Activated CD8-positive, alpha-beta T cell treated with anti-CD3 and anti-CD28 coated beads, Interleukin-2, amount 10 ng/mL, durations not matched to agents 7 days and 5 days (primary cell): ENCODE results near the gene ANKRD18B. TPM values are rescaled to one million over a fixed set of nuclear protein-coding genes. Genes with fewer than 3 reads are reported as not detected.
"Not testable (repeated sequence)": the region's sequence is repeated elsewhere in the genome, so short reads cannot be mapped to it uniquely, and the experiment has no call there.

Experiments used
- ATAC-seq: fragments of 150-1000 bp; cut with Tn5 transposase; one replicate; pipeline ENCODE4 v1.10.0; 2021; ENCODE audit warnings: moderate library complexity
- CTCF ChIA-PET: fragments of 350-600 bp; sonication (Branson Sonifier 250); formaldehyde crosslinking; loops from one replicate; lab custom pipeline; 2021; ENCODE audit warnings: antibody characterized with exemption; lab: Charles Lee
- POLR2A ChIA-PET: fragments of 350-600 bp; sonication (Branson Sonifier 250); formaldehyde crosslinking; loops from one replicate; lab custom pipeline; 2021; ENCODE audit warnings: antibody characterized with exemption; lab: Charles Lee
- DNase-seq: peaks from one replicate; pipeline ENCODE4 v3.0.0-alpha.2; 2020
- H3K27ac Mint-ChIP-seq: one replicate; pipeline ENCODE4 v1.8.0; 2021; ENCODE audit warnings: mild to moderate bottlenecking, mixed read lengths
- H3K27me3 Mint-ChIP-seq: one replicate; pipeline ENCODE4 v1.8.0; 2021; ENCODE audit warnings: low read depth, mixed read lengths
- H3K36me3 Mint-ChIP-seq: one replicate; pipeline ENCODE4 v1.8.0; 2021; ENCODE audit warnings: low read depth, mixed read lengths
- H3K4me1 Mint-ChIP-seq: one replicate; pipeline ENCODE4 v1.8.0; 2021; ENCODE audit warnings: low read depth, mixed read lengths
- H3K4me3 Mint-ChIP-seq: one replicate; pipeline ENCODE4 v1.8.0; 2021; ENCODE audit warnings: mild to moderate bottlenecking, mixed read lengths
- H3K9me3 Mint-ChIP-seq: one replicate; pipeline ENCODE4 v1.8.0; 2022; ENCODE audit warnings: mixed read lengths; ENCODE audit not compliant: insufficient read depth
- total RNA-seq, 2 experiments: library from RNA; stranded (reverse); gene quantifications; one replicate each; pipeline ENCODE4 v1.2.3, GENCODE V29; 2021

ANKRD18B gene
- total RNA-seq, 2 experiments from 2014 or later, result not detected

DNA sequence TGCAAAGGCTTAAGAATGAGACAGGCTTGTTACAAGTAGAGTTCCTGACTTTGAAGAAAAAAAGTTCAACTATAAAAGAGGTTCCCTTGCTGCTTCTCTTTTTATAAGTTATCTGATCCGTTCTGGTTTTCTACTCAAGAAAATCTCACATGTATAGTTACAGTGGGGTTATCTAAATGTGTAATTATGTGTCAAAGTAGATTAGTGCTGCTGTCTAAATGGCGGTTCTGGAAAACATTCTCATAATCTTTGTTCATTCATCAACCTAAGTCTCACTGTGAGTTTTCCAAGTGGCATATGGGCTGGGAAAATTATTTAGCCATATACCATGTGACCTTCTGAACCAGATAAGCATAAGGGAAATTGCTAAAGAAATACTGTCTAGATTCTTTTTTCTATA, 21.7 kb downstream of the ANKRD18B start:
- ATAC-seq, H3K36me3 Mint-ChIP-seq, CTCF ChIA-PET, H3K4me1 Mint-ChIP-seq, H3K27ac Mint-ChIP-seq, POLR2A ChIA-PET, DNase-seq, H3K9me3 Mint-ChIP-seq, H3K4me3 Mint-ChIP-seq: not testable (repeated sequence)
- H3K27me3 Mint-ChIP-seq, result peaks cover 38% of the 10 kb centered on the region

- ATAC-seq, POLR2A ChIA-PET, H3K9me3 Mint-ChIP-seq, CTCF ChIA-PET, H3K36me3 Mint-ChIP-seq, H3K27ac Mint-ChIP-seq, H3K4me3 Mint-ChIP-seq, DNase-seq, H3K4me1 Mint-ChIP-seq: not testable (repeated sequence)
- H3K27me3 Mint-ChIP-seq, result peaks cover 38% of the 10 kb centered on the region
These were observed 24.8 kb downstream of the ANKRD18B start for GRCh38 chr9:33548816-33549215.

- H3K27me3 Mint-ChIP-seq, result peaks cover 43% of the 10 kb centered on the region
These were observed 25.4 kb downstream of the ANKRD18B start for GRCh38 chr9:33549418-33549817.

DNA sequence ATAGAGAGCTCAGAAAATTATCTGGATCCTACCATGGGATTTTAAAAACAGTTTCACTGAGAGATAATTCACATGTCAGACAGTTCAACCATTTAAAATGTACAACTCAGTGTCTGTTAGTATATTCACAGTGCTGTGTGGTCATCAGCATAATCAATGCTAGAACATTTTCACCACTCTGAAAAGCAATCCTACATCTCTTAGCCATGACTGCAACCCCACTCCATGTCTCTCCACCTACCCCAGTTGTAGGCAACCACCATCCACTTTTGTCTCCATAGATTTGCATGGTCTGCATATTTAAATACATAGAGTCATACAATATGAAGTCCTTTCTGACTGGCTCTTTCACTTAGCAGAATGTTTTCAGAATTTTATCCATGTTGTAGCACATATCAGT, 27.1 kb downstream of the ANKRD18B start:
- H3K9me3 Mint-ChIP-seq, ATAC-seq, H3K36me3 Mint-ChIP-seq, POLR2A ChIA-PET, H3K27ac Mint-ChIP-seq, DNase-seq, H3K4me1 Mint-ChIP-seq, CTCF ChIA-PET, H3K4me3 Mint-ChIP-seq: not testable (repeated sequence)
- H3K27me3 Mint-ChIP-seq, result peaks cover 32% of the 10 kb centered on the region

More at GRCh38 chr9:33549418-33549817, 25.4 kb downstream of the ANKRD18B start:
- CTCF ChIA-PET, H3K4me1 Mint-ChIP-seq, DNase-seq, H3K4me3 Mint-ChIP-seq, POLR2A ChIA-PET, H3K27ac Mint-ChIP-seq, H3K36me3 Mint-ChIP-seq, ATAC-seq, H3K9me3 Mint-ChIP-seq: not testable (repeated sequence)

GRCh38 chr9:33552315-33552725, 28.3 kb downstream of the ANKRD18B start:
- H3K27ac Mint-ChIP-seq, POLR2A ChIA-PET, H3K36me3 Mint-ChIP-seq, H3K4me3 Mint-ChIP-seq, H3K9me3 Mint-ChIP-seq, H3K4me1 Mint-ChIP-seq, DNase-seq, CTCF ChIA-PET, ATAC-seq: not testable (repeated sequence)
- H3K27me3 Mint-ChIP-seq, result peaks cover 25% of the 10 kb centered on the region

DNA sequence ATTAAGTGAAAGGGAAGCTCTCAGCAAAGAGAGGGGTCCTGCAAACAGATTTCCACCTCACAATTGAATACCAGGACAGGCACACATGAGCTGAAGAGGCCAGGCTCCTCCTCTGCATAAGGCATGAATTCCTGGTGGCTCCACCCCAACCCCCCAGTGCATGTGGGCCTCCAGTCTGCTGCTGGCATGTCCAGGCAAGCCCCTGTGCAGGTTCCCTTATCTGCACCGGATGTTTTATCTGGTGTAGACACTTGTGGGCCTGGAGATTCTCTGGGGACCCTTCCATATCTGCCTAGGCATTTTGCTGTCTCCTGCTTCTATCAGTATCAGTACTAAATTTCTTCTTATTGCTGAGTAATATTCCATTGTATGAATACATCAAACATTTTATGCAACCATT, 36.2 kb downstream of the ANKRD18B start:
- POLR2A ChIA-PET, H3K27ac Mint-ChIP-seq, H3K4me1 Mint-ChIP-seq, H3K4me3 Mint-ChIP-seq, CTCF ChIA-PET, DNase-seq, H3K36me3 Mint-ChIP-seq, ATAC-seq, H3K9me3 Mint-ChIP-seq: not testable (repeated sequence)
- H3K27me3 Mint-ChIP-seq, result peaks cover 16% of the 10 kb centered on the region

DNA sequence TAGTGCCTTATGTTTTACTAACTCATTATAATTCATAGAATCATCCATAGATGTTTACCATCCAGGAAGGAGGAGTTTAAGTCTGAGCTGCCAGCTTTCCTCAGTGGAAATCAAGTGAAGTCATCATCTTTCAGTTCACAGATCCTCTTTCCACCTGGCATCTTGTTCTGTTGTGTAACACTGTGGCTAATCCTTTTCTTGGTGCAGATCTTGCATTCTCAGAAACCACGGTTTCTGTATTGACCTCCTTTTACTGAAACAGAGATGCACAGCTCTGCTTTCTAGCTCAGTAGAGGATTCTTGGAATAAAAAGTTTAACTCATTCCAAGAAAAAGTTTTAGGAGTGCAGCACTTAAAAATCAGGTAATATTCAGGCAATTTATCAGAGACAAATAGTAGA, 38.1 kb downstream of the ANKRD18B start:
- CTCF ChIA-PET, POLR2A ChIA-PET, H3K4me1 Mint-ChIP-seq, ATAC-seq, H3K36me3 Mint-ChIP-seq, H3K4me3 Mint-ChIP-seq, DNase-seq, H3K9me3 Mint-ChIP-seq, H3K27ac Mint-ChIP-seq: not testable (repeated sequence)
- H3K27me3 Mint-ChIP-seq, result peaks cover 17% of the 10 kb centered on the region

GRCh38 chr9:33567776-33568175, 43.7 kb downstream of the ANKRD18B start:
- H3K4me1 Mint-ChIP-seq, POLR2A ChIA-PET, H3K36me3 Mint-ChIP-seq, CTCF ChIA-PET, H3K9me3 Mint-ChIP-seq, ATAC-seq, H3K27ac Mint-ChIP-seq, DNase-seq, H3K4me3 Mint-ChIP-seq: not testable (repeated sequence)
- peaks cover 32% of the 10 kb centered on the region for H3K27me3 Mint-ChIP-seq

DNA sequence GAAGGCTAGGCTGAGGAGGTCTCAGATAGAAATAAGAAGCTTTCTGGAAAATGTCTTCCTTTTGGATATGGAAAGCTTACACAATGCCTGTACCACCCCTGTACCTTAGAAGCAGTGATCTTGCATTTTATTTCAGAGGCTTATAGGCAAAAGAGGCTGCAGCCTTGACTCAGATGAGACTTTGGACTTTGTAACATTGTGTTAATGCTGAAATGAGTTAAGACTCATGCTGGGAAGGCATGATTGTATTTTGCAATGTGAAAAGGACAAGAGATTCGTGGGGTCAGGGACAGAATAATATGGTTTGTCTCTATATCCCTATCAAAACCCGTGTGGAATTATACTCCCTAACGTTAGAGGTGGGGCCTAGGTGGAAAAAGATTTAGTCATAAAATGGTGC, 53.7 kb downstream of the ANKRD18B start:
- DNase-seq, H3K27me3 Mint-ChIP-seq, POLR2A ChIA-PET, H3K4me1 Mint-ChIP-seq, H3K27ac Mint-ChIP-seq, ATAC-seq, H3K4me3 Mint-ChIP-seq, H3K9me3 Mint-ChIP-seq, CTCF ChIA-PET, H3K36me3 Mint-ChIP-seq: not testable (repeated sequence)

DNA sequence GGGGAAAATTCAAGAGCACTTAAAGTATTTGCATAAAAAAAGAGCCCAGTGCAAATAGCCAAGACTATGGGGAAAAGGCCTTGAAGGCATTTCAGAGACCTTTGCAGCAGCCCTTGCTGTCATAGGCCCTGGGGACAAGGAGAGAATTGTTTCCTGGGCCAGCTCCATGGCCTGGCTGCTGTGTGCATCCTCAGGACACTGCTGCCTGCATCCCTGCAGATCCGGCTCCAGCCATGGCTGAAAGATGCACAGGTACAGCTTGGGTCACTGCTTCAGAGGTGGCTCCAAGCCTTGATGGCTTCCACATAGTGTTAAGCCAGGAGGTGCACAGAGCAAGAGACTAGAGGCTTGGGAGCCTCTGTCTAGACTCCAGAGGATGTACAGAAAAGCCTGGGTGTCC, 55.9 kb downstream of the ANKRD18B start:
- POLR2A ChIA-PET, CTCF ChIA-PET, H3K4me3 Mint-ChIP-seq, H3K27me3 Mint-ChIP-seq, DNase-seq, H3K27ac Mint-ChIP-seq, H3K9me3 Mint-ChIP-seq, ATAC-seq, H3K36me3 Mint-ChIP-seq, H3K4me1 Mint-ChIP-seq: not testable (repeated sequence)

GRCh38 chr9:33582686-33583085, 58.6 kb downstream of the ANKRD18B start:
- H3K4me1 Mint-ChIP-seq, DNase-seq, ATAC-seq, H3K4me3 Mint-ChIP-seq, H3K36me3 Mint-ChIP-seq, POLR2A ChIA-PET, H3K9me3 Mint-ChIP-seq, H3K27ac Mint-ChIP-seq, CTCF ChIA-PET: not testable (repeated sequence)
- peaks cover 12% of the 10 kb centered on the region for H3K27me3 Mint-ChIP-seq

DNA sequence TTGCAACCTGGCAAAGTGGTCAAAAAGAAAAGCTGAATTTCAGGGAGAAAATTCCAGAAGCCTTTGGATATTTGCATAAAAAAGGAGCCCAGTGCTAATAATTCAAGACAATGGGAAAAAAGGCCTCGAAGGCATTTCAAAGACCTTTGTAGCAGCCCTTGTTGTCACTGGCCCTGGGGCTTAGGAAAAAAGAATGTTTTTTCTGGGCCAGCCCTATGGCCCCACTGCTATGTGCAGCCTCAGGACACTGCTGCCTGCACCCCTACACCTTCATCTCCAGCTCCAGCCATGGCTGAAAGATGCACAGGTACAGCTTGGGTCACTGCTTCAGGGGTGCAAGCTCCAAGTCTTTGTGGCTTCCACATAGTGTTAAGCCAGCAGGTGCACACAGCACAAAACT, 62.1 kb downstream of the ANKRD18B start:
- H3K4me1 Mint-ChIP-seq, ATAC-seq, H3K4me3 Mint-ChIP-seq, POLR2A ChIA-PET, DNase-seq, CTCF ChIA-PET, H3K27ac Mint-ChIP-seq, H3K9me3 Mint-ChIP-seq, H3K36me3 Mint-ChIP-seq: not testable (repeated sequence)
- peaks cover 12% of the 10 kb centered on the region for H3K27me3 Mint-ChIP-seq

DNA sequence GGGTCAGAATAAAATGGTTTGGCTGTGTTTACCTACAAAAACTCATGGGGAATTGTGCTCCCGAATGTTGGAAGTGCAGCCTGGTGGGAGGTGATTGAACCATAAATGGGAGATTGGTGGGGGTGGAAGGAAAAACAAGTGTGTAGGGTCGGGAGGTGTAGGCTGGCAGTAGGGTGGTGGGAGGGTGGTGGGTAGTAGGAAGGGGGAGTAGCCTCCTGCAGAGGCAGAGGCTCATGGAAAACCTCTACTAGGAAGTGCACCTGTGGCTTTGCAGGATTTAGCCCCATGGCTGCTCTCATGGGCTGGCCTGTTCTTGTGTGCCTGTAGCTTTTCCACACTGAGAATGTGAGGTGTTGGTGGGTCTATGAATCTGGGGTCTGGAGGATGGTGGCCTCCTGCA, 63.7 kb downstream of the ANKRD18B start:
- H3K27me3 Mint-ChIP-seq, H3K9me3 Mint-ChIP-seq, CTCF ChIA-PET, POLR2A ChIA-PET, H3K27ac Mint-ChIP-seq, H3K36me3 Mint-ChIP-seq, ATAC-seq, H3K4me1 Mint-ChIP-seq, H3K4me3 Mint-ChIP-seq, DNase-seq: not testable (repeated sequence)
